Measurements from ENCODE around the gene PEAK1.

DNA sequence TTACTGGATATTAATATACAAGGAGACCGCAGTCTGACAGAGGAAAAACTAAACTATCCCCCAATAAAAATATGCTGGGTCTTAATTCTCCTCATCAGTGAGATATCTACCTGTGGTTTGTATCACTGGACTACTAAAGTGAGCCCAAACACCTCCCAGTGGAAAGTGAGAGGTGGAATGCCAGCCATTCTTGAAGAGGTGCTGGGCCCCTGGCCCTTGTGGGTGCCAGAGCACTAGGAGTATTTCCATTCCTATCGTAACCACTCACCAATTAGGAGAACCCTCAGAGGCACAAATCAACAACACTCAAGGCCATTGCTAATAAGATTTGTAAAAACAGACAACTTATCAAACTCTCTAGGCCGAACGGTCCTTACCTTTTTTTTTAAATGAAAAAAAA is 227.5 kb downstream of the PEAK1 start:
- no peak for TF ChIP-seq POLR2A (IDR thresholded peaks at IDR 0.05; ENCODE audit: low read length)
- no peak for TF ChIP-seq GATA1 (IDR thresholded peaks at IDR 0.05; ENCODE audit: low read depth, low read length)

Data from erythroblast (primary cell).